GM12878 (cell line): ENCODE data around the gene NOSTRIN. TPM values are rescaled to one million over a fixed set of nuclear protein-coding genes. Genes with fewer than 3 reads are reported as not detected.

ENCODE experiments used
- BHLHE40 ChIP-seq, 2 experiments: fragments of 450-650 bp in 1 of 2; IDR thresholded peaks; 2 replicates each; pipeline ENCODE4 v1.6.1; 2011 to 2017; ENCODE audit warnings: low read depth in 2 of 2, borderline replicate concordance in 1 of 2, improper control_type of control experiment in 1 of 2, low read length in 1 of 2, mild to moderate bottlenecking in 1 of 2
- polyA plus RNA-seq, 11 experiments: library from polyadenylated mRNA; depleted of rRNA in 4 of 11; unstranded in 6 of 11; stranded (reverse) in 5 of 11; fragments of >200 nt; fragmentation: Nextera tagmentation in 4 of 11; fragmentation: Illumina TruSeq in 1 of 11; extraction: Ambion mirVana in 4 of 11; extraction: Trizol in 1 of 11; gene quantifications; 1 replicate in 1 of 11; 2 replicates in 10 of 11; pipeline versions ENCODE4 v1.2.1 to v1.2.3, GENCODE V29; 2011 to 2016; ENCODE audit warnings: inconsistent platforms in 2 of 11, missing spikeins in 2 of 11, low read depth in 1 of 11
- total RNA-seq, 4 experiments: library from RNA; depleted of rRNA in 3 of 4; stranded (reverse); fragments of >200 nt in 3 of 4; fragmentation: Illumina TruSeq in 1 of 4; extraction: Trizol in 1 of 4; gene quantifications; 2 replicates each; pipeline versions ENCODE4 v1.2.1 to v1.2.3, GENCODE V29; 2013 to 2021

The NOSTRIN gene
- total and polyA plus RNA-seq, 10 of the 15 experiments (the other 5 are each of a cell fraction or from before 2014, with no cell fraction given) = 0.13 to 0.42 (median 0.37) TPM; not detected in 5

GRCh38 chr2:168913495-168913894 is 111.1 kb downstream of the NOSTRIN start (continued):
- no peak for TF ChIP-seq BHLHE40 (IDR thresholded peaks at IDR 0.05; ENCODE audit: borderline replicate concordance in 1 of 2, low read depth in 2 of 2, low read length in 1 of 2)

Other genes starting within 250 kb of the NOSTRIN start
- gene SPC25, start 87.8 kb downstream of the NOSTRIN start, total RNA-seq (2014; rRNA removed) = 19.7 and 22.2 TPM in 2 replicates
- gene SPC25, start 87.8 kb downstream of the NOSTRIN start, total RNA-seq (2014; rRNA removed; fragmentation: Illumina TruSeq; extraction: Trizol) = 20.9 and 23.1 TPM in 2 replicates
- gene SPC25, start 87.8 kb downstream of the NOSTRIN start, total RNA-seq (2021) = 18.7 and 22.8 TPM in 2 replicates
- 31.6 and 39.9 TPM in 2 replicates for gene SPC25, start 87.8 kb downstream of the NOSTRIN start, polyA plus RNA-seq (2011; rRNA removed)
- gene SPC25, start 87.8 kb downstream of the NOSTRIN start, polyA plus RNA-seq (2014; fragmentation: Illumina TruSeq; extraction: Trizol) = 32.5 and 38.5 TPM in 2 replicates
- gene SPC25, start 87.8 kb downstream of the NOSTRIN start, polyA plus RNA-seq (2014; fragmentation: Nextera tagmentation; extraction: Ambion mirVana) = 10 to 100 TPM; 32.8 to 42.7 TPM
- 17.9 and 23.1 TPM in 2 replicates for gene SPC25, start 87.8 kb downstream of the NOSTRIN start, polyA plus RNA-seq (2014; rRNA removed)
- gene SPC25, start 87.8 kb downstream of the NOSTRIN start, polyA plus RNA-seq (2016; fragmentation: Nextera tagmentation; extraction: Ambion mirVana) = 10 to 100 TPM; 48.3 to 61.5 TPM
- not detected in 2 replicates for gene G6PC2, start 98.7 kb downstream of the NOSTRIN start, total RNA-seq (2014; rRNA removed)
- gene G6PC2, start 98.7 kb downstream of the NOSTRIN start, total RNA-seq (2014; rRNA removed; fragmentation: Illumina TruSeq; extraction: Trizol) = not detected in 2 replicates
- not detected in 2 replicates for gene G6PC2, start 98.7 kb downstream of the NOSTRIN start, total RNA-seq (2021)
- not detected in 2 replicates for gene G6PC2, start 98.7 kb downstream of the NOSTRIN start, polyA plus RNA-seq (2011; rRNA removed)
- not detected in 2 replicates for gene G6PC2, start 98.7 kb downstream of the NOSTRIN start, polyA plus RNA-seq (2014; fragmentation: Illumina TruSeq; extraction: Trizol)
- not detected for gene G6PC2, start 98.7 kb downstream of the NOSTRIN start, polyA plus RNA-seq (2014; fragmentation: Nextera tagmentation; extraction: Ambion mirVana)
- gene G6PC2, start 98.7 kb downstream of the NOSTRIN start, polyA plus RNA-seq (2014; rRNA removed) = not detected in 2 replicates
- gene G6PC2, start 98.7 kb downstream of the NOSTRIN start, polyA plus RNA-seq (2016; fragmentation: Nextera tagmentation; extraction: Ambion mirVana) = not detected
- not detected in 2 replicates for gene ABCB11, start 228.7 kb downstream of the NOSTRIN start, total RNA-seq (2014; rRNA removed)
- not detected in 2 replicates for gene ABCB11, start 228.7 kb downstream of the NOSTRIN start, total RNA-seq (2014; rRNA removed; fragmentation: Illumina TruSeq; extraction: Trizol)
- gene ABCB11, start 228.7 kb downstream of the NOSTRIN start, total RNA-seq (2021) = not detected in 2 replicates
- gene ABCB11, start 228.7 kb downstream of the NOSTRIN start, polyA plus RNA-seq (2011; rRNA removed) = not detected in 2 replicates
- gene ABCB11, start 228.7 kb downstream of the NOSTRIN start, polyA plus RNA-seq (2014; fragmentation: Illumina TruSeq; extraction: Trizol) = not detected in 2 replicates
- not detected for gene ABCB11, start 228.7 kb downstream of the NOSTRIN start, polyA plus RNA-seq (2014; fragmentation: Nextera tagmentation; extraction: Ambion mirVana)
- not detected in 2 replicates for gene ABCB11, start 228.7 kb downstream of the NOSTRIN start, polyA plus RNA-seq (2014; rRNA removed)
- gene ABCB11, start 228.7 kb downstream of the NOSTRIN start, polyA plus RNA-seq (2016; fragmentation: Nextera tagmentation; extraction: Ambion mirVana) = not detected